Type B pancreatic cell (in vitro differentiated cells): ENCODE data around the gene PLAAT4. TPM values are rescaled to one million over a fixed set of nuclear protein-coding genes. Genes with fewer than 3 reads are reported as not detected.

Experiments
- DNase-seq: peaks from one replicate; pipeline ENCODE4 v3.0.0; 2021; ENCODE audit warnings: mixed read lengths; ENCODE audit not compliant: unreplicated experiment; ENCODE audit errors: extremely low spot score
- H3K27ac Mint-ChIP-seq: 2 replicates; pipeline ENCODE4 v1.8.0; 2021; ENCODE audit warnings: mild to moderate bottlenecking, mixed read lengths
- H3K27me3 Mint-ChIP-seq: 2 replicates; pipeline ENCODE4 v1.8.0; 2021; ENCODE audit warnings: mixed read lengths
- H3K36me3 Mint-ChIP-seq: 2 replicates; pipeline ENCODE4 v1.8.0; 2021; ENCODE audit warnings: mixed read lengths
- H3K4me1 Mint-ChIP-seq: one replicate; pipeline ENCODE4 v1.8.0; 2021; ENCODE audit warnings: mixed read lengths; ENCODE audit not compliant: unreplicated experiment
- H3K4me3 Mint-ChIP-seq: 2 replicates; pipeline ENCODE4 v1.8.0; 2021; ENCODE audit warnings: mild to moderate bottlenecking, mixed read lengths
- H3K9me3 Mint-ChIP-seq: 2 replicates; pipeline ENCODE4 v1.8.0; 2021; ENCODE audit warnings: mixed read lengths
- CTCF ChIP-seq: fragments of 200-600 bp; sonication (generic); conservative IDR thresholded peaks from 2 replicates; pipeline ENCODE4 v1.5.0; 2021; ENCODE audit warnings: antibody characterized with exemption, mild to moderate bottlenecking
- total RNA-seq: library from RNA; stranded (reverse); gene quantifications from 2 replicates; pipeline ENCODE4 v1.2.1, GENCODE V29; 2021; ENCODE audit warnings: low replicate concordance

The PLAAT4 gene
- total RNA-seq, 1 donor from 2014 or later: 131 TPM

- TF ChIP-seq CTCF: no peak
- Mint-ChIP-seq H3K4me3 (no peak within 1 kb of the TSS), H3K27me3 (no peaks in the 10 kb centered on the region), H3K27ac (no peak within 1 kb of the TSS), H3K9me3 (no peaks in the 10 kb centered on the region), H3K36me3 (no peaks in the 10 kb centered on the region), H3K4me1 (peaks cover 37% of the 10 kb centered on the region)
- no peak for DNase-seq
These were observed 30.6 kb upstream of the PLAAT4 start, which contains the start of gene LGALS12 for GRCh38 chr11:63505857-63506528. Gene LGALS12 (plus strand): TSS chr11:63506084. CDS start chr11:63506459, 375 bp downstream.

- no peaks in the 10 kb centered on the region for H3K36me3 Mint-ChIP-seq
- H3K4me1 Mint-ChIP-seq: peaks cover 40% of the 10 kb centered on the region
- peak overlapping the region; percentile 11 for H3K27ac Mint-ChIP-seq
- H3K27me3 Mint-ChIP-seq: no peaks in the 10 kb centered on the region
- no peak for TF ChIP-seq CTCF
- no peaks in the 10 kb centered on the region for H3K9me3 Mint-ChIP-seq
- no peak for DNase-seq
- no peak overlapping the region for H3K4me3 Mint-ChIP-seq
These were observed 29.7 kb upstream of the PLAAT4 start for GRCh38 chr11:63506876-63507275.

GRCh38 chr11:63507511-63507910, 29.1 kb upstream of the PLAAT4 start:
- H3K27me3 Mint-ChIP-seq: no peaks in the 10 kb centered on the region
- TF ChIP-seq CTCF: no peak
- H3K4me3 Mint-ChIP-seq: no peak overlapping the region
- H3K4me1 Mint-ChIP-seq: peaks cover 39% of the 10 kb centered on the region
- peak overlapping the region; percentile 11 for H3K27ac Mint-ChIP-seq
- no peaks in the 10 kb centered on the region for H3K9me3 Mint-ChIP-seq
- DNase-seq: no peak
- no peaks in the 10 kb centered on the region for H3K36me3 Mint-ChIP-seq

GRCh38 chr11:63508009-63508408, 28.6 kb upstream of the PLAAT4 start:
- no peak for DNase-seq
- TF ChIP-seq CTCF: peak; percentile 37

GRCh38 chr11:63508745-63509144, 27.9 kb upstream of the PLAAT4 start:
- H3K4me3 Mint-ChIP-seq: no peak overlapping the region
- H3K36me3 Mint-ChIP-seq: no peaks in the 10 kb centered on the region
- H3K4me1 Mint-ChIP-seq: peaks cover 28% of the 10 kb centered on the region
- no peak for DNase-seq
- no peaks in the 10 kb centered on the region for H3K9me3 Mint-ChIP-seq
- no peaks in the 10 kb centered on the region for H3K27me3 Mint-ChIP-seq
- no peak for TF ChIP-seq CTCF
- H3K27ac Mint-ChIP-seq: no peak overlapping the region

More at GRCh38 chr11:63508009-63508408, 28.6 kb upstream of the PLAAT4 start:
- Mint-ChIP-seq H3K27ac (no peak overlapping the region), H3K4me1 (peaks cover 34% of the 10 kb centered on the region), H3K27me3 (no peaks in the 10 kb centered on the region), H3K36me3 (no peaks in the 10 kb centered on the region), H3K4me3 (no peak overlapping the region), H3K9me3 (no peaks in the 10 kb centered on the region)
